Measurements from ENCODE around the gene CCSER1. TPM values are rescaled to one million over a fixed set of nuclear protein-coding genes. Genes with fewer than 3 reads are reported as not detected.

The CCSER1 gene
- polyA plus RNA-seq, 3 donors = 0.09 to 0.75 (median 0.13) TPM

GRCh38 chr4:90876296-90876695, 749.1 kb downstream of the CCSER1 start:
- H3K36me3 Mint-ChIP-seq = no peaks in the 10 kb centered on the region
- Histone ChIP-seq H3K9me3 (replicated peaks in 1 of 2; ENCODE audit: control insufficient read depth in 1 of 2, insufficient read depth in 1 of 2, low read length in 2 of 2) (peaks cover 5 to 7% of the 10 kb centered on the region in 2 donors), H3K27ac (ENCODE audit: low read depth in 1 of 2, low read length in 2 of 2) (no peak overlapping the region), H2AFZ (ENCODE audit: insufficient read depth, low read depth, low read length, poor library complexity, severe bottlenecking) (no peak overlapping the region), H4K20me1 (ENCODE audit: insufficient read depth, low read length) (no peaks in the 10 kb centered on the region), H3K9ac (ENCODE audit: insufficient read depth, low read length, poor library complexity, severe bottlenecking) (no peak overlapping the region), H3K4me2 (replicated peaks; ENCODE audit: extremely low read depth, low read length, poor library complexity, severe bottlenecking) (no peak overlapping the region), H3K79me2 (ENCODE audit: insufficient read depth, low read length) (no peaks in the 10 kb centered on the region), H3K27me3 (ENCODE audit: control insufficient read depth in 2 of 2, insufficient read depth in 2 of 2, low read length in 2 of 2) (no peaks in the 10 kb centered on the region), H3K4me3 (replicated peaks in 1 of 3; ENCODE audit: low read depth in 2 of 3, low read length in 3 of 3) (no peak overlapping the region), H3K36me3 (replicated peaks in 1 of 2; ENCODE audit: control insufficient read depth in 1 of 2, insufficient read depth in 2 of 2, low read length in 2 of 2) (no peaks in the 10 kb centered on the region), H3K4me1 (ENCODE audit: control insufficient read depth in 1 of 2, insufficient read depth in 2 of 2, low read length in 2 of 2) (no peaks in the 10 kb centered on the region)
- no peaks in the 10 kb centered on the region for H3K4me1 Mint-ChIP-seq
- no peak overlapping the region for H3K27ac Mint-ChIP-seq
- no peak overlapping the region for H3K4me3 Mint-ChIP-seq
- WGBS (ENCODE audit: insufficient coverage) = no CpG with 5 or more reads among the region's 1 CpG
- H3K9me3 Mint-ChIP-seq = peaks cover 1 to 11% (median 5%) of the 10 kb centered on the region in 7 donors
- intact Hi-C loops (cut with micrococcal nuclease) = no loop called here
- DNase-seq = no peak
- H3K27me3 Mint-ChIP-seq (ENCODE audit: low read depth in 3 of 3) = no peaks in the 10 kb centered on the region
- no peak for TF ChIP-seq CTCF (IDR thresholded peaks at IDR 0.05)

- 33% methylated on average over 1 of the region's 3 CpGs for WGBS (ENCODE audit: insufficient coverage)
- no peaks in the 10 kb centered on the region for H3K79me2 ChIP-seq (ENCODE audit: insufficient read depth, low read length)
- H3K9me3 ChIP-seq (replicated peaks in 1 of 2; ENCODE audit: control insufficient read depth in 1 of 2, insufficient read depth in 1 of 2, low read length in 2 of 2) = peaks cover 7 to 8% of the 10 kb centered on the region in 2 donors
- H3K27ac Mint-ChIP-seq = no peak overlapping the region
- peaks cover 0 to 11% (median 4%) of the 10 kb centered on the region in 7 donors for H3K9me3 Mint-ChIP-seq
- H3K36me3 Mint-ChIP-seq = no peaks in the 10 kb centered on the region
- H3K4me3 ChIP-seq (replicated peaks in 1 of 3; ENCODE audit: low read depth in 2 of 3, low read length in 3 of 3) = no peak overlapping the region
- H3K4me1 ChIP-seq (ENCODE audit: control insufficient read depth in 1 of 2, insufficient read depth in 2 of 2, low read length in 2 of 2) = no peaks in the 10 kb centered on the region
- H3K4me3 Mint-ChIP-seq = no peak overlapping the region
- no peak overlapping the region for H3K27ac ChIP-seq (ENCODE audit: low read depth in 1 of 2, low read length in 2 of 2)
- H2AFZ ChIP-seq (ENCODE audit: insufficient read depth, low read depth, low read length, poor library complexity, severe bottlenecking) = no peak overlapping the region
- no peak overlapping the region for H3K4me2 ChIP-seq (replicated peaks; ENCODE audit: extremely low read depth, low read length, poor library complexity, severe bottlenecking)
- no peak for TF ChIP-seq CTCF (IDR thresholded peaks at IDR 0.05)
- no peaks in the 10 kb centered on the region for H3K36me3 ChIP-seq (replicated peaks in 1 of 2; ENCODE audit: control insufficient read depth in 1 of 2, insufficient read depth in 2 of 2, low read length in 2 of 2)
- no peak overlapping the region for H3K9ac ChIP-seq (ENCODE audit: insufficient read depth, low read length, poor library complexity, severe bottlenecking)
- peaks cover 7% of the 10 kb centered on the region for H3K4me1 Mint-ChIP-seq
- H3K27me3 Mint-ChIP-seq (ENCODE audit: low read depth in 3 of 3) = peaks cover 0 to 4% (median 1%) of the 10 kb centered on the region in 3 donors
- no peaks in the 10 kb centered on the region for H4K20me1 ChIP-seq (ENCODE audit: insufficient read depth, low read length)
- intact Hi-C loops (cut with micrococcal nuclease) = no loop called here
- H3K27me3 ChIP-seq (ENCODE audit: control insufficient read depth in 2 of 2, insufficient read depth in 2 of 2, low read length in 2 of 2) = no peaks in the 10 kb centered on the region
- DNase-seq = no peak
These were observed 756.3 kb downstream of the CCSER1 start for GRCh38 chr4:90883519-90883918.

Data from CD14-positive monocyte (primary cell).